ENCODE data around the gene GRAMD1B.

Gene GRAMD1B

GRCh38 chr11:123653827-123654565, 223.9 kb downstream of the GRAMD1B start:
- peak in 4 of 6 experiments; percentile 1 to 40 (median 10) for DNase-seq

DNA sequence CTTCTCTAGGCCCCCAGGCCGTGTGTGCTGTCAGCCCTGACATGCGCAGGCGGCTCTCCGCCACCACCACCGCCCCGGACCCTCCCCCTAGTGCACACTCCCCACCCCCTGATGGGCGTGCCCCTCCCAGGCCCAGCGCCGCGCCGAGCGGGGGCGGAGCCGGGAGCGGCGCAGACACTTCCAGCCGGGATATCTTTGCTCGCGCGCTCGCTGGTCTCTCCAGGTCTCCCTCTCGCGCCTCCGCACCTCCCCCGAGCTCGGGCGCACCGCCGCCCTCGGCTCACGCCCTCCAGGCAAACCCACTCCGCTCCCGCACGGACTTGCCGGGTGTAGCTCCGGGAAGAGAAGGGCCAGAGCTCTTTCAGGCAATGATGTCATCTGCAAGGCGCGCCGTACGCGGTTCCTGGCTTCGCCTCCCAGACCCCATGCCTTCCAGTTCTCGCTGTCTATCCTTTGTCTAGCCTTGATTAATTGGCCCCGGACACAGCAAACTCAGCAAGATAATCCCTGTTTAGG, 224.6 kb downstream of the GRAMD1B start, which contains the start of gene SCN3B:
SCN3B (minus strand) TSS at position 59 of the 516 bp plus-strand sequence. CDS start 823 bp downstream, outside the sequence.
- DNase-seq, result peak in 3 of 6 experiments; percentile 3 to 9 (median 4)

DNA sequence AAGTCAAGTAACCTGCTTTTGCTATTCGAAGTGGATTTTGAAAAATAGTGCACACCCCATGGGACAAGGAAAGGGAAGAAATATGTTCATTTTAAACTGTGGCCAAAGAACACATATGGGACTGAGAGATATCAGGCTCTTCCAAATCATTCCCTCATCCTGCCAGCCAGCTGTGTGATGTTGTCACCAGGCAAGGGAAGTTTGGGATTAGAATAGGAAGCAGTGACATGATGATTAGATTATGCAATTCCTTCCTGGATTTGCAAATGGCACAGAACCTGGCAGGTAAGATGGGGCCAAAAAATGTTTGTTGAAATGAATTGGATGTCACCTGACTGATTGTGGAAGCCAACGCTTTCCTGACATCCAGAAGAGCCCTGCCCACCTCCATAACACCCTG, 229.2 kb downstream of the GRAMD1B start:
- no peak for DNase-seq

DNA sequence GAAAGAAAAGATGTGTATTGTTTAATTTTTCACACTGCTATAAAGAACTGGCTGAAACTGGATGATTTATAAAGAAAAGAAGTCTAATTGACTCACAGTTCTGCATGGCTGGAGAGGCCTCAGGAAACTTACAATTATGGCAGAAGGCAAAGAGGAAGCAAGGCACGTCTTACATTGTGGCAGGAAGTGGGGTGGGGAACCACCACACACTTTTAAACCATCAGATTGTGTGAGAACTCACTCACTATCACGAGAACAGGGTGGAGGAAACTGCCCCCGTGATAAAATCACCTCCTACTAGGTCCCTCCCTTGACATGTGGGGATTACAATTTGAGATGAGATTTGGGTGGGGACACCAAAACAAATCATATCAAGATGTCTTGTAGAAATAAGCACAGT, 229.9 kb downstream of the GRAMD1B start:
- peak in 3 of 6 experiments; percentile 31 to 52 (median 41) for DNase-seq

DNA sequence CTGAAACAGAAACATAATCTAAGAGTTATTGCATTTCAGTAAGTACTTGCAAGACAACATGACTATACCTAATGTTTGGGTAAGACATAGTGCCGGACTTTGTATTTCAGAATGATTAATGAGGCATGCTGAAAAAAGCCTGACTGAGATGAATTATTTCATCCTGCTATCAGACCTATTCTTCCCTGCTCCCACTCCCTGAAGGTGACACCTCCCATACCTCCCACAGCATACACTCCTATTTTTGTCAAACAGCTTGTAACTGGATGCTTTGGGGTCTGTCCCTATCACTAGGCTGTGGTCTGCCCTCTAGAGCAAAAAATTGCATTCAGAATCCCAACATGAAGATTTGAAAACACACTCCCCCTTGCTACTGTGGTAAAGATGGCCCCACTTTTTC, 235.2 kb downstream of the GRAMD1B start:
- no peak for DNase-seq

GRCh38 chr11:123670081-123670480, 240.0 kb downstream of the GRAMD1B start:
- no peak for DNase-seq

GRCh38 chr11:123671534-123671933, 241.5 kb downstream of the GRAMD1B start:
- DNase-seq, result no peak

GRCh38 chr11:123672568-123672967, 242.5 kb downstream of the GRAMD1B start:
- no peak for DNase-seq

DNA sequence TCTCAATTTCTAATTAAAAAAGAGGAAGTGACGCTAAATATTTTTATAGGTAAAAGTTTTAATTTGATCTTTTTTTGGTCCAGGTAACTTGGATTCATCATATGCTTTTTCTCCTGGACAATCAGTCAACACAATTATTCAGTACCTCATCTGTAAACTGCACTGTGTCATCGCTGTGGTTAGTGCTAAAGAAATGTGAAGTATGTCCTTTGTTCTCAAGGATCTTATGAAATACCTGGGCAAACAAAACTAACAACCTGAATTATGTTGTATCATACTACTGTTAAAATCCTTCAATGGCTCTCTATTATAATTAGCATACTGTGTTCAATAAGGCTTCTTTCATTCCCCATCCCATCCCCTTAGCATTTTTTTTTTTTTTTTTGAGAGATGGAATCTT, 244.2 kb downstream of the GRAMD1B start:
- no peak for DNase-seq

Measured in stimulated activated naive CD4-positive, alpha-beta T cell (primary cell).